Measurements from ENCODE around the gene PLXNC1.
"Not testable (repeated sequence)": the region's sequence is repeated elsewhere in the genome, so short reads cannot be mapped to it uniquely, and the experiment has no call there.

The PLXNC1 gene

GRCh38 chr12:94308612-94309011, 160.2 kb downstream of the PLXNC1 start:
- FAIRE-seq, result no peak

DNA sequence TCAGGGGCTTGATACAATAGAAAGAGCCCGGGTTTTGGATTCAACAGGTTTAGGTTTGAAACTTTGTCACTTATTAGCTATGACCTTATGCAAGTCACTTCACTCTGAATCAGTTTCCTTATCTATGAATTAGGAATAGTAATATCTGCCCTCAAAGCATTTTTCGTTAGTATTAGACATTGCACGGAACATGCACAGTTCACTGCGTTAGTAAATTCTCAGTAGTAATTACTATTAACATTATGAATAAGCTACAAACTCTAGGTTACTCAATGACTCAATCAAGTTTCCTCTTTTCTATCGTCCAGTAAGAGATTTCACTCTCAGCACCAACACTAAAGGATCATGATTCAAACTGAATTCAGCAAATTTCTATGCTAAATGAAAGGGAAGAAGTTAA, 161.0 kb downstream of the PLXNC1 start:
- no peak for FAIRE-seq

DNA sequence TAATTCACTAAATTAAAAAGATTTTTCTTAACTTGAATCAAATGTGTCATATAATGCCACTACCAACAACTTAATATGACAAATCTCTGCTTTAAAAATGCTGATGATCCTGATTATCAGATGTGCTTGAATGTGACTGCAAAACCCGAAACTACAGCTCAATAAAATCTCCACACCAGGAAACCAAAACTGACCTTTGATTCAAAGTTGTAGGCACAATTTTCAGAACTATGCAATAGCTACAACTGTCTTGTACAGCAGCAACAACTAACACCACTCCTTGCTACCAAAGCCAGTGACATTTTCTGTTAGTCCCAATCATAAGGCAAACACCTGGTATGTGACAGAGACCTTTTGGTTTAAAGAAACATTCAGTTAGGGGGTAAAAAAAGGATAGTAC, 164.0 kb downstream of the PLXNC1 start:
- FAIRE-seq, result no peak

DNA sequence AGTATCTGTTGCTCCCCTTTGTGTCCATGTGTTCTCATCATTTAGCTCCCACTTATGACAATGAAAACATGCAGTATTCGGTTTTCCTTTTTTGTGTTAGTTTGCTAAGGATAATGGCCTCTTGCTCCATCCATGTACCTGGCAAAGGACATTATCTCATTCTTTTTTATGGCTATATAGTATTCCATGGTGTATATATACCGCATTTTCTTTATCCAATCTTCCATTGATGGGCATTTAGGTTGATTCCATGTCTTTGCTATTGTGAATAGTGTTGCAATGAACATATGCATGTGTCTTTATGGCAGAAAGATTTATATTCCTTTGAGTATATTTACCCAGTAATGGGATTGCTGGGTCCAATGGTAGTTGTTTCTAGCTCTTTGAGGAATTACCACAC, 168.2 kb downstream of the PLXNC1 start:
- FAIRE-seq, result not testable (repeated sequence)

DNA sequence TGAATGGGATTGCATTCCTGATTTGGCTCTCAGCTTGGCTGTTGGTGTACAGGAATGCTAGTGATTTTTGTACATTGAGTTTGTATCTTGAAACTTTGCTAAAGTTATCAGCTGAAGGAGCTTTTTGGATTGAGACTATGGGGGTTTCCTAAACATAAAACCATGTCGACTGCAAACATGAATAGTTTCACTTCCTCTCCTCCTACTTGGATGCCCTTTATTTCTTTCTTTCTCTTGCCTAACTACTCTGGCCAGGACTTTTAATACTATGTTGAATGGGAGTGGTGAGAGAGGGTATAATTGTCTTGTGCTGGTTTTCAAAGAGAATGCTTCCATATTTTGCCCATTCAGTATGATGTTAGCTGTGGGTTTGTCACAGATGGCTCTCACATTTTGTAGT, 169.8 kb downstream of the PLXNC1 start:
- no peak for FAIRE-seq

- FAIRE-seq, result no peak
Measured at GRCh38 chr12:94320109-94320508, 171.7 kb downstream of the PLXNC1 start.

DNA sequence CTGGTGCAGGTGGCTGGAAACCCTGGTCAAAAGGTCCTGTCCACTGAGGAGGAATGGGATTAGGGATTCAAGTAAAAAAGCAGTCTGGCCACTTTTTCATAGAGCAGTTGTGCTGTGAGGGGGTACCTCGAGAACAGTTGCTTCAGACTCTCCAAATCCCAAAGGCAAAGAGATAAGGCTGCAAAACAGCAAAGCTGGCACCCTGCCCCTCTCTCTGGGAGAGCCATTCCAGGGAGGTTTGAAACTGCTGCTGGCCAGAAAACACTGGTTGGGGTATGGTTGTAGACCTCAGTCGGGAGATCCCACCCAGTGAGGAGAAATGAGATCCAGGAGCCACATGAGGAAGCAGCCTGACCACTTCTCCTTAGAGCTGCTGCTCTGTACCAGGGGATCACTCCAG, 174.0 kb downstream of the PLXNC1 start:
- no peak for FAIRE-seq

- no peak for FAIRE-seq
Measured at GRCh38 chr12:94326234-94326633, 177.9 kb downstream of the PLXNC1 start.

GRCh38 chr12:94326727-94327126, 178.3 kb downstream of the PLXNC1 start:
- FAIRE-seq, result no peak

GRCh38 chr12:94327809-94328208, 179.4 kb downstream of the PLXNC1 start:
- no peak for FAIRE-seq

DNA sequence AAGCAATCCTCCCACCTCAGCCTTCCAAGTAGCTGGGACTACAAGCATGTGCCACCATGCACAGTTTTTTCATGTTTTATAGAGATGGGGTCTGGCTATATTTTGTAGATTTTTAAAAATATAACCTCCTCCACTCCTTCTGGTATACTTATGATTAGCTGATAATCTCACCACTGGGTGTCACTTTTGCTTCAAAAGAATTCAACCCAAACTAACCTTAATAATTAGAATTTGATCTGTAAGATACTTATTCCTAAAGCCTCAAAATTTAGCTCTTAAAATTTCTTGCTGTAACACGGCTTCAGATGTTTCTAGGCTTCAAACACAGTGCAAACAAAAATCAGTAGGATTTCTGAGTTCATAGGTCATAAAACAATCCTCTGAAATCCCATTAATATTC, 181.0 kb downstream of the PLXNC1 start:
- no peak for FAIRE-seq

DNA sequence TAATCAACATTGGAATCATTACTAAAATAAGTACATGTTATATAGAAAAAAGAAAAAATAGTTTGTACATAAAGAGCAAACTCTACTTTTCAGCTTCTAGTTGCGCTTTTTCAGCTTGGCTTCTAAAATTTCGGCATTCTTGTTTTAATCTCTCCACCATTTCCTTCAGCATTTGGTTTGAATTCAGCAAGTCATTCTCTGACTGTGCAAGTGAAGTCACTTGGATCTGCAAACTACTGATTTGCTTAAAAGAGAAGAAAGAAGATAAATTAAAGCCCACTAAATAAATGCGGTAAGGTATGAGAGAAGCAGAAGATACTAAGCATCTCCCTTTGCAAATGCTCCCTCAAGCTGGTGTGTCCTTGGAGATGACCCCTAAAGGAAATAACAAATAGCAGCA, 185.0 kb downstream of the PLXNC1 start:
- no peak for FAIRE-seq

- no peak for FAIRE-seq
Measured at GRCh38 chr12:94336211-94336925, 188.0 kb downstream of the PLXNC1 start.

- FAIRE-seq, result no peak
Measured at GRCh38 chr12:94338006-94338794, 189.8 kb downstream of the PLXNC1 start.

DNA sequence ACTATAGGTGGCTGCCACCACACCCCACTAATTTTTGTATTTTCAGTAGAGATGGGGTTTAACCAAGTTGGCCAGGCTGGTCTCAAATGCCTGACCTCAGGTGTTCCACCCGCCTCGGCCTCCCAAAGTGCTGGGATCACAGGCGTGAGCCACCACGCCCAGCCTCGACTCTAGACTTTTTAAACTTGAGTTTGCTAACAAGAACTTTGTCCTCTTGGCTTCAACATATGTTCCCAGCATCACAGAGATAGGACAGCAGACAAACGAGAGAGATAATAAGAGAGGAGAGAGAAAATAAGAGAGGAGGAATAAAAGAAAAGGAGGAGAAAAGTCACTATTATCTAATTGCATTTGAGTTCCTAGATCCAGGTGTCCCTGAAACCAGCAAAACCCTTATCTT, 192.2 kb downstream of the PLXNC1 start:
- FAIRE-seq, result no peak

DNA sequence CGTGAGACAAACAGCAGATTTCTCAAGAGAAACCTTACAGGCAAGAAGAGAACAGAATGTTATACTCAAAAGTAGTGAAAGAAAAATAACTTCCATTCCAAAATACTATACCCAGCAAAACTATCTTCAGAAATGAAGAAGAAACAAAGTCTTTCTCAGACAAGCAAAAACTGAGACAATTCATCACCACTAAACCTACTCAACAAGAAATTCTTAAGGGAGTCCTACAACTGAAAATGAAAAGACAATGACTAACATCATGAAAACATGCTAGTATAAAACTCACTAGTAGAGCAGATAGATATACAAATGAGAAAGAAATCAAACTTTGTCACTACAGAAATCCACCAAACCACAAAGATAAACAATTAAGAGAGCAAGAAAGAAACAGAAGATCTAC, 204.8 kb downstream of the PLXNC1 start:
- no peak for FAIRE-seq
